Kidney (tissue), 14 donors: ENCODE measurements around the gene IFNL2. TPM values are rescaled to one million over a fixed set of nuclear protein-coding genes. Genes with fewer than 3 reads are reported as not detected.

Experiments used
- DNase-seq, 5 donors: peaks; one replicate each; pipeline ENCODE4 v3.0.0-alpha.2; 2013 to 2020
- FAIRE-seq: peaks from 2 replicates; lab custom pipeline; 2012; peaks lifted over from hg19 to GRCh38; lab: Jason Lieb, UNC
- H3K27ac ChIP-seq, 2 donors: one replicate each; pipeline ENCODE4 v1.7.0; 2013; ENCODE audit warnings: low read depth in 2 of 2, low read length in 2 of 2, inconsistent platforms in 1 of 2
- H3K27me3 ChIP-seq: one replicate; pipeline ENCODE4 v1.7.1; 2013; ENCODE audit warnings: low read length, inconsistent platforms; ENCODE audit not compliant: control insufficient read depth, insufficient read depth
- H3K36me3 ChIP-seq, 3 donors: one replicate each; pipeline versions ENCODE4 v1.7.0 to v1.7.1; 2013; ENCODE audit warnings: low read length in 3 of 3, control low read depth in 1 of 3, inconsistent platforms in 1 of 3; ENCODE audit not compliant: insufficient read depth in 3 of 3, control insufficient read depth in 2 of 3
- H3K4me1 ChIP-seq, 3 donors: one replicate each; pipeline versions ENCODE4 v1.7.0 to v1.7.1; 2013; ENCODE audit warnings: low read length in 3 of 3, inconsistent platforms in 1 of 3, low read depth in 1 of 3; ENCODE audit not compliant: control insufficient read depth in 2 of 3, insufficient read depth in 2 of 3
- H3K4me3 ChIP-seq, 3 donors: one replicate each; pipeline versions ENCODE4 v1.7.0 to v1.8.1; 2013; ENCODE audit warnings: low read length in 3 of 3, control low read depth in 1 of 3, inconsistent platforms in 1 of 3
- H3K9ac ChIP-seq, 3 donors: one replicate each; pipeline versions ENCODE4 v1.7.0 to v1.7.1; 2013; ENCODE audit warnings: low read length in 3 of 3, control low read depth in 1 of 3, inconsistent platforms in 1 of 3
- H3K9me3 ChIP-seq, 3 donors: one replicate each; pipeline versions ENCODE4 v1.7.0 to v1.7.1; 2013; ENCODE audit warnings: low read length in 3 of 3, control low read depth in 1 of 3, inconsistent platforms in 1 of 3; ENCODE audit not compliant: control insufficient read depth in 2 of 3, insufficient read depth in 1 of 3
- intact Hi-C: fragments of 100-400 bp; cut with DNase I; formaldehyde crosslinking; loops from one replicate; pipeline ENCODE4 v1.11.1; 2022
- polyA plus RNA-seq: library from polyadenylated mRNA; stranded (reverse); fragments of 350-450 nt; fragmentation: Illumina TruSeq; extraction: RNeasy Lipid Tissue Mini Kit (QIAGEN cat#74804); gene quantifications from one replicate; pipeline ENCODE4 v1.2.3, GENCODE V29; 2014; ENCODE audit warnings: low read depth, low replicate concordance; ENCODE audit not compliant: insufficient read depth
- total RNA-seq: library from RNA; stranded (reverse); fragmentation: NEBNext Ultra II Directional; extraction: Animal tissue kit (Norgen Biotek cat#: 25700); gene quantifications from one replicate; pipeline ENCODE4 v1.2.1, GENCODE V29; 2021
- TF ChIP-seq, protein P1 (sequence below): IDR thresholded peaks from 3 replicates; pipeline ENCODE4 v1.5.1; 2012; ENCODE audit warnings: mild to moderate bottlenecking, moderate library complexity, borderline replicate concordance; ENCODE audit not compliant: insufficient read depth; ENCODE audit errors: extremely low read depth
- donor health status: control.
- donor health status: control.
- donor health status: control.
- donor health status: control.
- donor health status: control.
- donor health status: DM: yes; HTN: yes; CAD: no.
- donor health status: Normal renal cell carcinoma (clear cell type).

IFNL2 gene
- total and polyA plus RNA-seq, 2 donors from 2014 or later = not detected

DNA sequence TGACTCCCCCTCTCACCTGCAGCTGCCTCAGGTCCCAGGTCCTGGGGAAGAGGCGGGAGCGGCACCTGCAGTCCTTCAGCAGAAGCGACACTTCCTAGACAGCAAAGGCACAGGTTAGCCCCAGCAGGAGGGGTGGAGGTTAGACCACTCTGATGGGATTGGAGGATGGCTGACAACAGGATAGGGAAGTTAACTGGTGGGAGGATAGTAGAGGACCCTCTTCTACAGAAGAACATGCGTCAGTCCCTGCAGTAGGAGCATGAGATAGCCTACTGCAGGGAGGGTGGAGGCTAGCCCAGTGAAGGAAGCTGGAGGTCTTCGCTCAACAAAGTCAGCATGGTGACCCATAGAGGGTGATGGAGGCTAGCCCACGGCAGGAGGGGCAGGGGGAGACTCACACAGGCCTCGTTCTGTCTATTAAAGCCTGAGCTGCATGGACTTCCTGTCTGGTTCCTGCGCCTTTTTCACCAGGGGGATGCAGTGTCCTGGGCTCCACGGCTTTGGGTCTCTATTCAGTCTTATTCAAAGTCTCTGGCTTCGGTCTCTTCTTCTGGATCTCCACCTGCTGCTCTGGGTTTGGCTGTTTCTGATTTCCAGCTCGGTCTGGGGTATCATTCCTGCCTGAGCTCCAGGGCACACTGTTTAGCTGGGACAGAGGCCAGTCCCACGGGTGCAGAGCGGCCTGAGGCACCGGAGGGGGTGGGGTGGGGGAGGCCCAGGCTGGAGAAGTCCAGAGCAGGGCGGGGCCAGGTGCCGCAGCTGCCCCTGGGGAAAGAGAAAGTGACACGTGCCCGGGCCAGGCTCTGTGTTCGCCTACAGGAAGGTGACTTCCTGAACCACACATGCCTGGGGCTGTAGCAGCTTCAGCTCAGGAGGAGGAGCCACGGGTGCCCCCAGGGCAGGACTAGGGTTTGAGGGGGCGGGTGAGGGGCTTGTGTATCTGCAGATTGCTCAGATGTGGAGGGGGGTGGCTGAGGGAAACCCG is 30.7 kb upstream of the IFNL2 start:
- no peak overlapping the region for H3K4me3 ChIP-seq

DNA sequence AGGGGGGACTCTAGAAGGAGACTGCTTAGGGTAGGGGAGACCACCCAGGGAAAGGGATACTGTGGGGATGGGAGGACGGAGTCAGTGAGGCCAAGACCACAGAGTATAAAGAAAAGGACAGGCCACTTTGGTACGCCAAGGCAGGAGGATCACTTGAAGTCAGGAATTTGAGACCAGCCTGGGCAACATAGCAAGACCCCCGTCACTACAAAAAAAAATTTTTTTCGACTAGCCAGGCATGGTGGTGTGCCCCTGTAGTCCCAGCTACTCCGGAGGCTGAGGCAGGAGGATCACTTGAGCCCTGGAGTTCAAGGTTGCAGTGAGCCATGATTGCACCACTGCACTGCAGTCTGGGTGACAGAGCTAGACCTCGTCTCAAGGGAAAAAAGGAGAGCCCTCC is 30.0 kb upstream of the IFNL2 start:
- Histone ChIP-seq H3K36me3 (no peaks in the 10 kb centered on the region), H3K9me3 (no peaks in the 10 kb centered on the region), H3K4me1 (no peaks in the 10 kb centered on the region), H3K4me3 (no peak overlapping the region), H3K27ac (no peak overlapping the region), H3K27me3 (no peaks in the 10 kb centered on the region), H3K9ac (no peak overlapping the region)
- DNase-seq = no peak
- no peak for FAIRE-seq
- TF ChIP-seq, protein P1, sequence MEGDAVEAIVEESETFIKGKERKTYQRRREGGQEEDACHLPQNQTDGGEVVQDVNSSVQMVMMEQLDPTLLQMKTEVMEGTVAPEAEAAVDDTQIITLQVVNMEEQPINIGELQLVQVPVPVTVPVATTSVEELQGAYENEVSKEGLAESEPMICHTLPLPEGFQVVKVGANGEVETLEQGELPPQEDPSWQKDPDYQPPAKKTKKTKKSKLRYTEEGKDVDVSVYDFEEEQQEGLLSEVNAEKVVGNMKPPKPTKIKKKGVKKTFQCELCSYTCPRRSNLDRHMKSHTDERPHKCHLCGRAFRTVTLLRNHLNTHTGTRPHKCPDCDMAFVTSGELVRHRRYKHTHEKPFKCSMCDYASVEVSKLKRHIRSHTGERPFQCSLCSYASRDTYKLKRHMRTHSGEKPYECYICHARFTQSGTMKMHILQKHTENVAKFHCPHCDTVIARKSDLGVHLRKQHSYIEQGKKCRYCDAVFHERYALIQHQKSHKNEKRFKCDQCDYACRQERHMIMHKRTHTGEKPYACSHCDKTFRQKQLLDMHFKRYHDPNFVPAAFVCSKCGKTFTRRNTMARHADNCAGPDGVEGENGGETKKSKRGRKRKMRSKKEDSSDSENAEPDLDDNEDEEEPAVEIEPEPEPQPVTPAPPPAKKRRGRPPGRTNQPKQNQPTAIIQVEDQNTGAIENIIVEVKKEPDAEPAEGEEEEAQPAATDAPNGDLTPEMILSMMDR = no peak
- intact Hi-C loops = no loop called here

More for the DNA sequence above, 30.7 kb upstream of the IFNL2 start:
- no peak overlapping the region for H3K27ac ChIP-seq
- no peaks in the 10 kb centered on the region for H3K36me3 ChIP-seq
- no peaks in the 10 kb centered on the region for H3K4me1 ChIP-seq
- TF ChIP-seq, protein P1 = no peak
- FAIRE-seq (no peak), DNase-seq (peak; percentile 43 to 92 (median 52))
- intact Hi-C loops = no loop called here
- no peaks in the 10 kb centered on the region for H3K9me3 ChIP-seq
- H3K27me3 ChIP-seq = no peaks in the 10 kb centered on the region
- no peak overlapping the region for H3K9ac ChIP-seq

GRCh38 chr19:39238944-39239343 is 29.3 kb upstream of the IFNL2 start:
- intact Hi-C loops = no loop called here
- H3K9ac ChIP-seq = no peak overlapping the region
- FAIRE-seq (no peak), DNase-seq (no peak)
- TF ChIP-seq, protein P1 = no peak
- no peaks in the 10 kb centered on the region for H3K36me3 ChIP-seq
- no peaks in the 10 kb centered on the region for H3K9me3 ChIP-seq
- no peak overlapping the region for H3K27ac ChIP-seq
- H3K4me1 ChIP-seq = no peaks in the 10 kb centered on the region
- H3K4me3 ChIP-seq = no peak overlapping the region
- H3K27me3 ChIP-seq = no peaks in the 10 kb centered on the region
